B cell (primary cell): Measurements from ENCODE around the gene AGAP1. TPM values are rescaled to one million over a fixed set of nuclear protein-coding genes. Genes with fewer than 3 reads are reported as not detected.

Experiments used
- ATAC-seq: fragments of 200-7000 bp; cut with Tn5 transposase; one replicate; pipeline ENCODE4 v1.10.0; 2021; ENCODE audit warnings: low read depth, mild to moderate bottlenecking, moderate number of reproducible peaks, moderate library complexity
- CTCF ChIA-PET: fragments of 350-600 bp; sonication (Branson Sonifier 250); formaldehyde crosslinking; loops from one replicate; lab custom pipeline; 2021; ENCODE audit warnings: antibody characterized with exemption, inconsistent platforms; lab: Charles Lee
- POLR2A ChIA-PET: fragments of 350-600 bp; sonication (Branson Sonifier 250); formaldehyde crosslinking; loops from one replicate; lab custom pipeline; 2021; ENCODE audit warnings: antibody characterized with exemption; lab: Charles Lee
- DNase-seq: peaks from one replicate; pipeline ENCODE4 v3.0.0; 2013
- H2AFZ ChIP-seq: 2 replicates; pipeline ENCODE4 v1.6.1; 2012; ENCODE audit warnings: mild to moderate bottlenecking, low read depth, low read length; ENCODE audit not compliant: insufficient read depth, poor library complexity, severe bottlenecking
- H3K27ac ChIP-seq, 2 donors: 1 replicate in 1 of 2; 2 replicates in 1 of 2; pipeline ENCODE4 v1.5.1; 2012 to 2013; ENCODE audit warnings: low read length in 2 of 2, mild to moderate bottlenecking in 2 of 2, moderate library complexity in 1 of 2
- H3K27me3 ChIP-seq, 4 experiments: fragments of 200-600 bp in 1 of 4; sonication (generic) in 1 of 4; replicated peaks in 1 of 4; 1 replicate in 2 of 4; 2 replicates in 2 of 4; pipeline versions ENCODE4 v1.6.1 to v1.7.0; 2013 to 2016; ENCODE audit warnings: low read length in 3 of 4, mild to moderate bottlenecking in 2 of 4, mixed read lengths in 1 of 4, moderate library complexity in 1 of 4; ENCODE audit not compliant: insufficient read depth in 4 of 4, control insufficient read depth in 3 of 4; ENCODE audit errors: control extremely low read depth in 1 of 4
- H3K36me3 ChIP-seq, 2 experiments: replicated peaks in 1 of 2; 1 replicate in 1 of 2; 2 replicates in 1 of 2; pipeline versions ENCODE4 v1.6.1 to v1.7.1; 2013; ENCODE audit warnings: low read length in 1 of 2; ENCODE audit not compliant: insufficient read depth in 2 of 2, control insufficient read depth in 1 of 2; ENCODE audit errors: control extremely low read depth in 1 of 2, extremely low read depth in 1 of 2
- H3K4me1 ChIP-seq, 2 donors: fragments of 200-600 bp in 1 of 2; sonication (generic) in 1 of 2; 1 replicate in 1 of 2; 2 replicates in 1 of 2; pipeline versions ENCODE4 v1.5.1 to v1.6.1; 2013 to 2017; ENCODE audit warnings: low read length in 2 of 2; ENCODE audit not compliant: control insufficient read depth in 2 of 2, insufficient read depth in 2 of 2
- H3K4me2 ChIP-seq: replicated peaks from 2 replicates; pipeline ENCODE3; 2012; ENCODE audit warnings: mild to moderate bottlenecking, low read depth, low read length; ENCODE audit not compliant: poor library complexity, severe bottlenecking
- H3K4me3 ChIP-seq, 5 experiments: fragments of 200-600 bp in 1 of 5; sonication (generic) in 1 of 5; 1 replicate in 3 of 5; 2 replicates in 2 of 5; pipeline versions ENCODE4 v1.5.1 to v1.7.0; 2011 to 2016; ENCODE audit warnings: low read length in 4 of 5, mild to moderate bottlenecking in 4 of 5, low read depth in 2 of 5, control low read depth in 1 of 5, moderate library complexity in 1 of 5; ENCODE audit not compliant: insufficient read depth in 1 of 5; ENCODE audit errors: control extremely low read depth in 1 of 5, extremely low read depth in 1 of 5
- H3K79me2 ChIP-seq: fragments of 200-600 bp; sonication (generic); one replicate; pipeline ENCODE4 v1.6.0; 2016; ENCODE audit warnings: low read length; ENCODE audit not compliant: control insufficient read depth, insufficient read depth
- H3K9ac ChIP-seq: fragments of 200-600 bp; sonication (generic); 2 replicates; pipeline ENCODE4 v1.6.1; 2017; ENCODE audit warnings: mild to moderate bottlenecking, low read length, moderate library complexity
- H3K9me3 ChIP-seq, 3 donors: one replicate each; pipeline versions ENCODE4 v1.6.1 to v1.7.1; 2013; ENCODE audit warnings: low read length in 2 of 3; ENCODE audit not compliant: control insufficient read depth in 2 of 3, insufficient read depth in 1 of 3; ENCODE audit errors: control extremely low read depth in 1 of 3
- H4K20me1 ChIP-seq: 2 replicates; pipeline ENCODE4 v1.6.0; 2012; ENCODE audit warnings: mild to moderate bottlenecking, low read length; ENCODE audit not compliant: insufficient read depth, control insufficient read depth, poor library complexity, severe bottlenecking
- H3K27ac Mint-ChIP-seq: one replicate; pipeline ENCODE4 v1.8.0; 2021; ENCODE audit warnings: mixed read lengths
- H3K27me3 Mint-ChIP-seq: one replicate; pipeline ENCODE4 v1.8.0; 2021; ENCODE audit warnings: mixed read lengths
- H3K4me1 Mint-ChIP-seq: one replicate; pipeline ENCODE4 v1.8.0; 2021; ENCODE audit warnings: mixed read lengths
- H3K4me3 Mint-ChIP-seq: one replicate; pipeline ENCODE4 v1.8.0; 2021; ENCODE audit warnings: mixed read lengths
- H3K9me3 Mint-ChIP-seq: one replicate; pipeline ENCODE4 v1.8.0; 2022; ENCODE audit warnings: mixed read lengths; ENCODE audit not compliant: insufficient read depth
- CTCF ChIP-seq: fragments of 200-600 bp; IDR thresholded peaks from one replicate; pipeline ENCODE4 v1.8.0; 2022; ENCODE audit warnings: antibody characterized with exemption, mild to moderate bottlenecking
- EZH2 ChIP-seq: IDR thresholded peaks from 2 replicates; pipeline ENCODE4 v1.6.1; 2012; ENCODE audit warnings: borderline replicate concordance, low read depth, mild to moderate bottlenecking, moderate library complexity, low read length; ENCODE audit not compliant: insufficient read depth, poor library complexity, severe bottlenecking
- WGBS: methylation state at CpG from one replicate; pipeline ENCODE4 v1.1.5; 2013; ENCODE audit warnings: missing lambda C conversion rate; ENCODE audit not compliant: insufficient coverage; 5-methylcytosine and 5-hydroxymethylcytosine counted together
- intact Hi-C: fragments of 100-400 bp; cut with micrococcal nuclease; formaldehyde crosslinking; loops from one replicate; pipeline ENCODE4 v1.10.0; 2022
- polyA plus RNA-seq: library from polyadenylated mRNA; depleted of rRNA; stranded (reverse); fragments of >200 nt; gene quantifications from 2 replicates; pipeline ENCODE4 v1.2.3, GENCODE V29; 2012
- total RNA-seq, 2 donors: library from RNA; stranded (reverse); fragments of 120-200 nt in 1 of 2; gene quantifications; 1 replicate in 1 of 2; 2 replicates in 1 of 2; pipeline versions ENCODE4 v1.2.3 to v1.2.4, GENCODE V29; 2013 to 2022

The AGAP1 gene
- total and polyA plus RNA-seq, 2 donors (not counting 1 experiment from before 2014, with no cell fraction given) = 0.01 TPM; not detected in 1

- POLR2A ChIA-PET = no interaction called here
Observed at GRCh38 chr2:235520787-235521186, 26.9 kb downstream of the AGAP1 start.

GRCh38 chr2:235521844-235522243, 28.0 kb downstream of the AGAP1 start:
- no peak for TF ChIP-seq CTCF
- TF ChIP-seq EZH2 = no peak
- Mint-ChIP-seq H3K9me3 (no peaks in the 10 kb centered on the region), H3K4me1 (no peaks in the 10 kb centered on the region), H3K27ac (no peak overlapping the region), H3K4me3 (no peak overlapping the region), H3K27me3 (peaks cover 11% of the 10 kb centered on the region)
- H3K79me2 ChIP-seq = no peaks in the 10 kb centered on the region
- H2AFZ ChIP-seq = no peak overlapping the region
- no peaks in the 10 kb centered on the region for H4K20me1 ChIP-seq
- ATAC-seq = no peak
- H3K27ac ChIP-seq = no peak overlapping the region
- no peak overlapping the region for H3K4me2 ChIP-seq
- peaks cover 0 to 4% (median 0%) of the 10 kb centered on the region in 4 experiments for H3K27me3 ChIP-seq
- no peak overlapping the region for H3K9ac ChIP-seq
- H3K9me3 ChIP-seq = peaks cover 0 to 10% (median 0%) of the 10 kb centered on the region in 3 donors
- 86% methylated on average over 5 of the region's 6 CpGs for WGBS
- intact Hi-C loops = no loop called here
- H3K4me1 ChIP-seq = no peaks in the 10 kb centered on the region
- no peak overlapping the region for H3K4me3 ChIP-seq
- CTCF ChIA-PET = no interaction called here
- POLR2A ChIA-PET = no interaction called here
- H3K36me3 ChIP-seq = no peaks in the 10 kb centered on the region
- no peak for DNase-seq

More at GRCh38 chr2:235520787-235521186, 26.9 kb downstream of the AGAP1 start:
- Mint-ChIP-seq H3K4me1 (no peaks in the 10 kb centered on the region), H3K4me3 (no peak overlapping the region), H3K27ac (no peak overlapping the region), H3K27me3 (peaks cover 11% of the 10 kb centered on the region), H3K9me3 (no peaks in the 10 kb centered on the region)
- no peak overlapping the region for H2AFZ ChIP-seq
- H3K9ac ChIP-seq = no peak overlapping the region
- peaks cover 0 to 16% (median 0%) of the 10 kb centered on the region in 3 donors for H3K9me3 ChIP-seq
- no peak overlapping the region for H3K27ac ChIP-seq
- H3K4me3 ChIP-seq = no peak overlapping the region
- peaks cover 0 to 4% (median 0%) of the 10 kb centered on the region in 4 experiments for H3K27me3 ChIP-seq
- no peaks in the 10 kb centered on the region for H3K36me3 ChIP-seq
- intact Hi-C loops = no loop called here
- H3K4me1 ChIP-seq = no peaks in the 10 kb centered on the region
- no peak overlapping the region for H3K4me2 ChIP-seq
- no peaks in the 10 kb centered on the region for H3K79me2 ChIP-seq
- WGBS = 84% methylated on average over 4 of the region's 6 CpGs
- TF ChIP-seq CTCF = no peak
- no peak for TF ChIP-seq EZH2
- DNase-seq = no peak
- no peak for ATAC-seq
- no peaks in the 10 kb centered on the region for H4K20me1 ChIP-seq
- CTCF ChIA-PET = no interaction called here
